HG02970 (cell line): ENCODE results near the gene CEP170B.
"Not testable (repeated sequence)": the region's sequence is repeated elsewhere in the genome, so short reads cannot be mapped to it uniquely, and the experiment has no call there.

Source experiments
- ATAC-seq: cut with Tn5 transposase; IDR thresholded peaks from one replicate; pipeline ENCODE4 v1.9.1; 2021; ENCODE audit warnings: mild to moderate bottlenecking, moderate library complexity, moderate number of reproducible peaks; ENCODE audit not compliant: unreplicated experiment, low FRiP score

Gene CEP170B

DNA sequence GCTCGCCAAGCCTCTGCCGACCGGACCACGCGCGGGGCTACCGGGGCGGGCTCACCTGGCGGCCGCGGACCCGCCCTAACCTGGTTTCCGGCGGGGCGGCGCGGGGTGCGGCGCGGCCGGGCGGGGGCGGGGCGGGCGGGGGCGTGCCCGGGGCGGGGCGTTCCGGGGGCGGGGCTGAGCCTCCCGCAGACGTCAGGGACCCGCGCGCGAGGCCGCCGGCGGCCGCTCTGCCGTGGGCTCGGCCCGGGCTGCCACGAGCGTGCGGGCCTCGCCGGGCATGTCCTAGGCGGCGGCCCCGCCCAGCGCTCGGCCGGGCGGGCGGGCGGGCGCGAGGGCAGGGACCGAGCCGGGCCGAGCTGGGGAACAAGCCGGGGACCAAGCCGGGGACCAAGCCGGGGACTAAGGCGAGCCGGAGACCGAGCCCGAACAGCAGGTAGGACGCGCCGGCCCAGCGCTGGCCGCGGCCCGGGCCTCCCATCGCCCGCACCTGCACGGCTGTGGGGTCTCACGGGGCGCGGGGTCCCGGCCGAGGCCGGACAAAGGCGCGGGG is at the start of gene CEP170B:
TSS of gene CEP170B (plus strand) at position 188 of the 550 bp plus-strand sequence. CDS start 3,183 bp downstream, outside the sequence.
- no peak for ATAC-seq

- no peak for ATAC-seq
Measured at GRCh38 chr14:104816616-104816884, 48.5 kb upstream of the CEP170B start.

GRCh38 chr14:104817930-104818713 is 46.9 kb upstream of the CEP170B start:
- no peak for ATAC-seq

GRCh38 chr14:104818714-104819161 is 46.3 kb upstream of the CEP170B start:
- no peak for ATAC-seq

DNA sequence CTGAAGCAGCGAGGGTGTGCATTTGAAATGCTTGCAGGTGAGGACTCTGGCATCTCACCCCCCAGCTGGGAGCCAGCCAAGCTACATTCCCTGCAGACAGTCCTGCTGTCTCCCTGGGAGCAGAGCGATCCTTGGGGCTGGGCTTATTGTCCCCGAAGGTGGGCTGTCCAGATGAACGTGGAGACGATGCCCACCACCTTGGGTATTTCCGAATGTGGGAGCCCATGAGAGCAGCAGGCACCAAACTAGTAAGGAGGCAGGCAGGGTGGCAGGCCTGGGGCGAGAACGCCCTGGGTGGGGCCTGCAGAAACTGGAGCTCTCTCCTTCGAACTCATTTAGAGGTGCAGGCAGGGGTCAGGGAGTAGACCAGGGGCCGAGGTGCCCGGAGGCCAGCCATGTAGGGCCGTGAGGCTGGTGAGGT is 45.7 kb upstream of the CEP170B start:
- no peak for ATAC-seq

- no peak for ATAC-seq
Measured at GRCh38 chr14:104820669-104821228, 44.3 kb upstream of the CEP170B start.

DNA sequence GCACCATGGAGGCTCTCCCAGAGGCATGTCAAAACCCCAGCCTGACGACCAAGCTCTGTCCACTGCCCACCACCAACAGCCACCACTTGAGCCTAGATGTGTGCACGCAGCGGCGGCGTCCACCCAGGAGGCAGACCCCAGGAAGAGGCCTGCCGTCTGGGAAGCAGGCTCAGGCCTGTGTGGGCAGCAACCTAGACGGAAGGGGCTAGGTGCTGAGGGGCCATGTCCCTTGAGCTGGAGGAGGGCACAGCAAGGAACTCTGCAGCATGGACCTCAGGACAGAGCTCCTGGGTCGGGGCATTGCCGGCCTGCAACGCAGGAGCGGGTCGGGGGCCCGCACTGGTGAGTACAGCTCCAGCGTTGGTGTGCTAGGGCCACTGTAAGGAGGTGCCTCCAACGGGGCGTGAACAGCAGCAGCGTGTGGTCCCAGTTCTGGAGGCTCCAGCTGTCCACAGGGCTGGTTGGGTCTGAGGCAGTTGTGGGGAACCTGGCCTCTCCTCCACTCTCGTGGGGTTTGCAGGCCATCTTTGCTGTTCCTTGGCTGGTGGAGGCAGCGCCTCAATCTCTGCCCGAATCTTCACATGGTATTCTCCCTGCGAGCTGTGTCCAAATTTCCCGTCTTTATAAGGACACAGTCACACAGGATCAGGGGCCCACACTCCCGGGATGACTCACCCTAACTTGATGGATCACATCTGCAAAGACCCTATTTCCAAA is 43.7 kb upstream of the CEP170B start:
- ATAC-seq = no peak

GRCh38 chr14:104821971-104822608 is 43.0 kb upstream of the CEP170B start:
- no peak for ATAC-seq

DNA sequence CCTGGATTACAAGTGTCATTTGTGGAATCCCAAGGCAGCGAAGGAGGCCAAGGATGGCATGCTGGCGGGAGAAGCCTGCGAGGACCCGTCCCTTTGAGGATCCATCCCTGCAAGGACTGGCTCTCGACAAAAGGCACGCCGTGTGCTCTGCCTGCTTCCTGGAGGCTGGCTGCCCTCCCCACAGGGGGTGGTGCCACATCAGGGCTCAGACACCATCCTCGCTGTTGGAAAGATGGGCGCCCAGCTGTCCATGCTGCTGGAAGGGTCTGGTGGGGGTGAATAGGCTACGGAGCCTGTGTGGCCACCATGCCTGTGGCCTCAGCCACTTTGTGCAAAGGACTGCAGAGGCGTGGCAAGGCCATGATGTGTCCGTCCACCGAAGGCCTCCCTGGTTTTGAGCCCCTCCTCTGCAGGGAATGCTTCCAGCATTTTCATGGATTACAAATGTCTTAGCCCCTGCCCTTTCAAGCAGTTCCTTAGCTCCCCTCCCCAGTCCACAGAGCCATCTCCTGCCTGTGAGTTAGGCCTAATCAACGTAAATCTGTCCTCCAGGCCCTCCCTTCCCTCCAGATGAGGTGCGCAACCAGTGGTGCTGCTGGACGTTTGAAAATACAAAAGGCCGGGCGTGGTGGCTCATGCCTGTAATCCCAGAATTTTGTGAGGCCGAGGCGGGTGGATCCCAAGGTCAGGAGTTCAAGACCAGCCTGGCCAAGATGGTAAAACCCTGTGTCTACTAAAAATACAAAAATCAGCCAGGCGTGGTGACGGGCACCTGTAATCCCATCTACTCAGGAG is 42.0 kb upstream of the CEP170B start:
- no peak for ATAC-seq

DNA sequence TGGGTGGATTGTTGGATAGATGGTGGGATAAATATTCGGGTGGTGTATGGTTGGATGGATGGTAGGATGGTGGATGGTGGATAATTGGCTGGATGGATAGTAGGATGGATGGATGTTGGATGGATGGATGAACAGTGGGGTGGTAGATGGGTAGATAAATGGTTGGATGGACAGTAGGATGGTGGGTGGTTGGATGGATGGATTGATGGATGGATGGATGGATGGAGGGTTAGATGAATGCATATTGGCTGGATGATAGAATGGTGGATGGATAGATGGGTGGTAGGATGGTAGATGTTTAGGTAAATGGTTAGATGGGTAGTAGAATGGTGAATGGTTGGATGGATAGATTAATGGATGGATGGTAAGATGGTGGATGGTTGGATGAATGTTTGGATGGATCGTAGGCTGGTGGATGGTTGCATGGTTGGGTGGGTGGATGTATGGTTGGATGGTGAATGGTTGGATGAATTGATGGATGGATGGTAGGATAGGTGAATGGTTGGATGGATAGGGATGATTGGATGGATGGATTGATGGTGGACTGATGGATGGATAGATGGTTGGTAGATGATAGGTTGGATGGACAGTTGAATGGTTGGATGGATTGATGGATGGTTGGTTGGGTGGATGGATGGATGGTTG is 40.6 kb upstream of the CEP170B start:
- ATAC-seq = no peak

DNA sequence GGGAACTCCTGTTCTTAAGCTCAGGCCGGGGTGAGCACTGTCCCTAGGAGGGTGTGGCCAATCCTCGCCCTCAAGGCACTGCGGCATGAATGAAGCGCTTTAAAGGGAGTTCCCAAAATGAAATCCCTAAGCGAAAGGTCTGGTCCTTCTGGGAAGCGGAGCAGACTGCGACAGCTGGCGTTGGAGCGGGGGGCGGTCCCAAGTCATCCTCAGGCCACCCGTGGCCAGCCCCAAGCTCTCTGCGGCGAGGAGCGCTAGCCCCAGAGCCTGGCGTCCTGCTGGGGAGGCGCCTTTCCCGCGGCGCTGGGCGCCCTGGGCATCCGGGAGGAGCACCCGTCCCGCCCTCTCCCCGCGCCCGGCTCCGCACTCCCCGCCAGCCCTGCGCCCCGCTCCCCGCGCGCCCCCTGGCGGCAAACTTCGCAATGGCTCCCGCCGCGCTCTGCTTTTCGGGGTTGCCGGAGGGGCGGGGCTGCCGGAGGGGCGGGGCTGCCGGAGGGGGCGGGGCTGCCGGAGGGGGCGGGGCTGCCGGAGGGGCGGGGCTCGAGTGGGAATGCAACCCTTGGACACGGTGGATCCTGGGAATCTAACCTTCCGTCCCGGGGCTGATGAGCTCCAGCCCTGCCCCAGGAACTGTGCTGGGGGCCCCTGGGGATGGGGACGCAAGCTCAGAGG is 38.7 kb upstream of the CEP170B start:
- ATAC-seq = peak; percentile 86

DNA sequence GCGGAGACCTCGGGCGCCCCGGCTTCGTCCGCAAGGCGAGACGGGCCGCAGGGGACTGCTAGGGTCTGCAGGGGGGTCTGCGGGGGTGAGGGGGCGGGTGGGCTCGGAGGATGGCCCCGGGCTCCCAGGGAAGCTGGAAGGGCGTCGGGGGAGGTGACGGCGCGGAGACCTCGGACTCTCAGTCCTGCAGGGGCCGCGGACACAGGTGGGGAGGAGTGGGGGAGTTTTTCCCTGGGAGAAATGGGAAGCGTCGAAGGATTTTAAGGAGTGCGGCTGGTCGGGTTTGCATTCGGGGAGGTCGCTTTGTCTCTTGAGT is 38.2 kb upstream of the CEP170B start:
- no peak for ATAC-seq

DNA sequence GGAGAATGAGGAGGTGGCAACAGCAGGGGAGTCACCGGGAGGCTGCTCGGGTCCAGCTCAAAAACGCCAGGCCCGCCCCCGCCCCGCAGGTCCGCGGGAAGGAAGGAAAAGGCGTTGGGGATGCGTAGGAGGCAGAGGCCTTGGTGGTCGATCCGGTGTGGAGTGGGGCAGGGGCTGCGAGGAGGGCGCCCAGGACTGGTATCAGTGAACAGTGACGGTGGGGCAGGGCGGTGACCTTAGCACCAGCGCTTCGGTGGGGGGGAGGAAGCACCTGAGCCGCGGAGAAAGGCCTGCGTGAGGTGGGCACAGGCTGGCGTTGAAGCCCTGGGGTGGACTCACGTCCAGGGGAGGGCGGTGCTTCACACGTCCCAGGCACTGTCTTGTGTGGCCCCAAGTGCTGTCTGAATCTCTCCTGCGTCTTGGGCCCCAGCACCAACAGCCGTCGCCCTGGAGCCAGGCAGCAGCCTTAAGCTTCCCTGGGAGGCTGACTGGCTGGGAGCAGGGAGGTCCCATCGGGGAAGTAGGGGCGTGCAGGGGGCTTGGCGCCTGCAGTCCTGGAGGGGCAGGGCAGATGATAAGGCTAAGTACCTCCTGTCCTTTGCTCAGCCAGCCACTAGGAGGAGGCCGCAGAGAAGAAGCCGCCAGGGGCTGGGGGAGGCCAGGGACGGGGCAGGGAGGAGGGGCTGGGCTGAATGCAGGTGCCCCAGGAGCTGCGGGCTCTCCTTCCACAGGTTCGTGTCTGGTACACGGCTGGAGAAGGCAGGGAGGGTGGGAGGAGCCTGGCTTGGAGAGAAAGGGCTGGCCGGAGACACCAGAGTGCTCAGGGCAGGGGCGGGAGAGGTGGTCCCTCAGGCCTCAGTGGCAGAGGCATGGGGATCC is 37.7 kb upstream of the CEP170B start:
- no peak for ATAC-seq

- ATAC-seq = no peak
Measured at GRCh38 chr14:104830781-104831180, 34.3 kb upstream of the CEP170B start.

DNA sequence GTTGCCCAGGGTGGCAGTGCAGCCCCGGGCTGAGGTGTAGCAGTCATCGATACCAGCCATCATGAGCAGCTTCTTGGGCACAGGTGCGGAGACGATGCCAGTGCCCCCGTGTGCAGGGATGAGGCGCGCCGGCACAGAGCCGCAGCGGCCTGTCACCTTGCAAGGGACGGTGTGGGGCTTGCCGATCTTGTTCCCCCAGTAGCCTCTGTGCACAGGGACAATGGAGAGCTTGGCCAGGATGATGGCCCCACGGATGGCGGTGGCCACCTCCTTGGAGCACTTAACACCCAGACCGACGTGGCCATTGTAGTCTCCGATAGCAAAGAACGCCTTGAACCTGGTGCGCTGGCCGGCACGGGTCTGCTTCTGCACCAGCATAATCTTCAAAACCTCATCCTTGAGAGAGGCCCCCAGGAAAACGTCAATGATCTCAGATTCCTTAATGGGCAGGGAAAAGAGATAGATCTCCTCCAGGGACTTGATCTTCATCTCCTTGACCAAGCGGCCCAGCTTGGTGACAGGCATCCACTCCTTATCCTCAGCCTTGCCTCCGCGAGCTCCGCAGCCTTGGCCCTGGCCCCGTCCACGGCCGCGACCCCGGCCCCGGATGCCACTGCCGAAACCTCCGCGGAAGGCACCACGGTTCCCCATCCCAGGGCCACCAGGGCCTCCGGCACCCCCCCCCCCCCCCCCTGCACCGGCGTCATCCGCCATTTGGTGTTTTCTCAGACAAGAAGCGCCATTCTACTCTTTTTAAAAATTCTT is 28.7 kb upstream of the CEP170B start:
- not testable (repeated sequence) for ATAC-seq

GRCh38 chr14:104841730-104842129 is 23.3 kb upstream of the CEP170B start:
- no peak for ATAC-seq

DNA sequence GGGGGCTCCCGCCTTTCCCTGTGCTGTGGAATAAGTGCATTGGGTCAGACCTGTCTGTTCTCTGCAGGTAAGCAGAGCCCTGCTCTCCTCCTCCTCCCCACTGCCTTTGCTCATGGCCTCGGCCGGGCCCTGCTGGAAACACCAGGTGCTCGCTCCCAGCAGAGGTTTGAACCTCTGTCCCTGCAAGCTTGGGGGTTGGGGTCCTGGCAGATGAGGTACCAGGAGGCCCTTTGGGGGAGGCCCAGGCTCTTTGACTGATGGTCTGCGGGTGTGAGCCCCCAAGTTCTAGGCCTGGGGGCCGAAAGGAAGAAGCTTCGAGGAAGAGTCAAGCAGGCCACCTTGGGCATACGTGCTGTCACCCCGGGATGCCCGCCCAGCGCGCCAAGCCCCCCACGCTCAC is 22.1 kb upstream of the CEP170B start:
- ATAC-seq = no peak
